Stimulated activated CD8-positive, alpha-beta memory T cell treated with anti-CD3 and anti-CD28 coated beads, Interleukin-4, amount 100 ng/mL, for 24 hours (primary cell): ENCODE measurements around the gene GRPEL1.

Source experiments
- DNase-seq: peaks from one replicate; pipeline ENCODE4 v3.0.0-alpha.2; 2020; ENCODE audit warnings: low read depth

The GRPEL1 gene

GRCh38 chr4:7063362-7063761, 4.5 kb downstream of the GRPEL1 start:
- DNase-seq, result no peak

DNA sequence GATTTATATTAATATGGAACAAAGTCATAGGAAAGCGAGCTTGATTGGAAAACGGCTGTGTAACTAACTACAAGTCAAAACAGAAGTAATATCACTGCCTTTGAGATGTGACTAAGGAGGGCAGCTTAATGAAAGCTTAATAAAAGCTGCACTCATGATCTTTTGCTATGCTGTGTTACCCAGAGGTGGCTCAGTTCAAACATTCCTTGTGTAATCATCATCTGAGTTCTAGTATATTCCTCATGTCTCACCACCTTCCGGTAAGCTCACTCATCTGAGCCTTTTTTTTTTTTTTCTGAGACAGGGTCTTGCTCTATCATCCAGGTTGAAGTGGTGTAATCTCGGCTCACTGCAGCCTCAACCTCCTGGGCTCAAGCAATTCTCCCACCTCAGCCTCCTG, 5.0 kb downstream of the GRPEL1 start:
- no peak for DNase-seq

DNA sequence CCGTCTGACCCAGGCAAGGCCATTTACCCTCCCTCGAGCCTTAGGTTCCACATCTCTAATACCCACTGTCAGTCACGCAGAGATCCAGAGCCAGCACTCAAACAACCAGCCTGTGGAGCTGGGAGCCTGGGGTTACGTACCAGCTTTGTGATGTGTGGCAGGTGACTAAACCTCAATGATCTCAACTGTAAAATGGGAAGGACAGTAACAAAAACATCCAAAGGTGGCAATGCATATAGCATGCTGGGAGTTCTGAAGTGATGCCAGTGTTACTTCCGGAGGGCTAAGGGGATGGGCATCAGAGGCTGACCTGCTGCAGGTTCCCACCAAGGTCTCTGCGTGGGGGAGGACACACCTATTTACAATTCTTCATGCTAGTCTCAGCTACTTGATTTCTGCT, 6.0 kb downstream of the GRPEL1 start:
- no peak for DNase-seq

GRCh38 chr4:7060346-7061150, 7.3 kb downstream of the GRPEL1 start:
- no peak for DNase-seq

GRCh38 chr4:7059662-7060061, 8.2 kb downstream of the GRPEL1 start:
- DNase-seq, result no peak

DNA sequence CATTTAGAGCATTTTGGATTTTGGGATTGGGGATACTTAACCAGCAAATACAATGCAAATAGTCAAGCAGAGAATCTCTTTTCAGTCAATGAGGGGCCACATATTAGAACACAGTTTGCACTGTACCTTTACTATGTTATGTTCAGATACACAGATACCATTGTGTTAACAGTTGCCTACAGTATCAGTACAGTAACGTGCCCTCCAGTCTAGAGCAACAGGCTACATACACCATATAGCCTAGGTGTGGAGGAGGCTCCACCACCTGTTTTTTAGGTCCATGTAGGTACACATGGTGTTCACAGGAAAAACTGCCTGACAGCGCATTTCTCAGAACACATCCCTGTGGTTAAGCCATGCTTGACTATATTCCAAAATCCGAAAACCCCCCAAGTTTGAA, 9.1 kb downstream of the GRPEL1 start:
- no peak for DNase-seq

DNA sequence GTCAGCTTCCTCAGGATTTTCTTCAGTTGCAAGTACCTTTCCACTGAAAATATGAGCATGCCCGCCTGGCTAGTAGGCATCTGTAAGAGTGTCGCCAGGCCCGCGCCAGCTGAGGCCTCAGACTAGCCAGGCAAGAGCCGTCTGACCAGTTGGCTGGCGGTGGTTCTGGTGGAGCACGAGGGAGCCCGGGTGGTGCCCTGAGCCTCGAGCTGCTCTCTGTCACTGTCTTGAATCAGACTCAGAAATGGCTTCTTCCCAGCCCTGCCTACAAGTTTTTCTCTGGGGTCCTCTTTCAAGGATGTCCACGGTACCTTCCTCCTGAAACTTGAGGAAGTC, 11.9 kb downstream of the GRPEL1 start:
- DNase-seq, result no peak

DNA sequence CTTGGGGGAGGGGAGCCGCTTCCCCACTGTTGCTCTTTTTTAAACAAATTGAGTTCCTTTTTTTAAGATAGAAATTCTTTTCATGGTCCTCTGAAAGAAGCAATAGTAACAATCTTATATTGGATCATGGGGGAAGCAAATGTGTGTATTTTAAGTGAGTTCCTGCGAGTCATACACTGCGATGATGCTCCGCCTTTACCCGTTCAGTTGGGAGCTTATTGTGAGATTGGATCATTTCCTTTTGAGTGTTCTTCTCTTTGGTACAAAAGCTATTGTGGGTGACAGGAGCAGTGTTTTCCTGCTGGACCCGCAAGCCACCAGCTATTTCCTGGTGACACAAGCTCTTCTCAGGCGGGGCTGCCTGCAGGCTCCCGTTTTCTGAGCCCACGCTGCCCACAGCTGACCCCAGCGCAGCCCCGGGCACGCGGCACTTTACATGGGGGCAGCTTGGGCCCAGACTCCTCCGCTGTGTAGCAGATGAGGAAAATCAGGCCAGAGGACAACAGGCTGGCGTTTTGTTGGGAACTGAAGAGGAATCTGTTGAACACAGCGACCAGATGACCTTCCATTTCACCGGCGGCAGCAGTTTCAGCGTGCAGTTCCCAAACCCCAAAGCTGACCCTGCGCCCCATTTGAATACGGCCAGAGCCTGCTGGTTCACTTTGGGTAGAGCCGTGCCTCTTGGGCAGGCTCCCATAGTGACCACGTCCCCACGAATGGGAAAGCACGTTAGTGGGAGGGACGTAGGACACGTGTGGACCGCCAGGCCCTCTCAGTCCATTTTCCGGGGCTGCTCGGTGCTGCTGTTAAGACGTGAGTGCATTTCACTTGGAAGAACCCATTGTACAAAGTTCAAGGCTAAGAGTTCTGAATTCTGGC, 12.5 kb downstream of the GRPEL1 start:
- no peak for DNase-seq

DNA sequence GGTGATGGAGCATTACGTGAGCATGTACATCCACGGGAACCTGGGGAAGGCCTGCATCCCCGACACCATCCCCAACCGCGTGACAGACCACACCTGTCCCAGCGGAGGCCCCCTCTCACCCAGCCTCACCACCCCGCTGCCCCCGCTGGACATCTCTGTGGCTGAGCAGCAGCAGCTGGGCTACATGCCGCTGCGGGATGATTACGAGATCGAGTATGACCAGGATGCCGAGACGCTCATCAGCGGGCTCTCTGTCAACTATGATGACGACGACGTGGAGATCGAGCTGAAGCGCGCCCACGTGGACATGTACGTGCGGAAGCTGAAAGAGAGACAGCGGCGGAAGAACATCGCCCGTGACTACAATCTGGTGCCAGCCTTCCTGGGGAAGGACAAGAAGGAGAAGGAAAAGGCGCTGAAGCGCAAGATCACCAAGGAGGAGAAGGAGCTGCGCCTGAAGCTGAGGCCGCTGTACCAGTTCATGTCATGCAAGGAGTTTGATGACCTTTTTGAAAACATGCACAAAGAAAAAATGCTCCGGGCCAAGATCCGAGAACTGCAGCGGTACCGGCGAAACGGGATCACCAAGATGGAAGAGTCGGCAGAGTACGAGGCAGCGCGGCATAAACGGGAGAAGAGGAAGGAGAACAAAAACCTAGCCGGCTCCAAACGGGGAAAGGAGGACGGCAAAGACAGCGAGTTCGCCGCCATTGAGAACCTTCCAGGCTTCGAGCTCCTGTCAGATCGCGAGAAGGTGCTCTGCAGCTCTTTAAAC, 13.6 kb downstream of the GRPEL1 start:
- DNase-seq, result no peak

GRCh38 chr4:7052923-7053715, 14.7 kb downstream of the GRPEL1 start:
- DNase-seq, result no peak

- DNase-seq, result no peak
These were observed 15.6 kb downstream of the GRPEL1 start for GRCh38 chr4:7052313-7052712.

- no peak for DNase-seq
These were observed 16.0 kb downstream of the GRPEL1 start for GRCh38 chr4:7051905-7052304.

DNA sequence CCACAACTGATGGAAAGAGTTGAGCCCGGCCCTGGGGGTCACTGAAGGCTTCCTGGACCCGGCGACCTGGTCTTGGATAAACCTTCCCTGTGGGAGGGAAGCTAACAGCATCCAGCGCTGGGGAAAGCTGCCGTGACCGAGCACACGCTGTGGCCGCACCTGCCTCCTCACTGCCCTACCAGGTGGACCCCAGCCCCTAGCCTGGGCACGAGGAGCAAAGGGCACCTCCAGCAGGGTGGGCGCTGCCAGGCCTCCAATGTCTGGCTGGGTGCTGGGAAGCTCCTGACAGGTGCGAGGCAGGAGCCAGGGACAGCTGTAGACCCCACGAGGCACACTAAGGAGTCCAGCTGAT, 16.7 kb downstream of the GRPEL1 start:
- DNase-seq, result no peak

DNA sequence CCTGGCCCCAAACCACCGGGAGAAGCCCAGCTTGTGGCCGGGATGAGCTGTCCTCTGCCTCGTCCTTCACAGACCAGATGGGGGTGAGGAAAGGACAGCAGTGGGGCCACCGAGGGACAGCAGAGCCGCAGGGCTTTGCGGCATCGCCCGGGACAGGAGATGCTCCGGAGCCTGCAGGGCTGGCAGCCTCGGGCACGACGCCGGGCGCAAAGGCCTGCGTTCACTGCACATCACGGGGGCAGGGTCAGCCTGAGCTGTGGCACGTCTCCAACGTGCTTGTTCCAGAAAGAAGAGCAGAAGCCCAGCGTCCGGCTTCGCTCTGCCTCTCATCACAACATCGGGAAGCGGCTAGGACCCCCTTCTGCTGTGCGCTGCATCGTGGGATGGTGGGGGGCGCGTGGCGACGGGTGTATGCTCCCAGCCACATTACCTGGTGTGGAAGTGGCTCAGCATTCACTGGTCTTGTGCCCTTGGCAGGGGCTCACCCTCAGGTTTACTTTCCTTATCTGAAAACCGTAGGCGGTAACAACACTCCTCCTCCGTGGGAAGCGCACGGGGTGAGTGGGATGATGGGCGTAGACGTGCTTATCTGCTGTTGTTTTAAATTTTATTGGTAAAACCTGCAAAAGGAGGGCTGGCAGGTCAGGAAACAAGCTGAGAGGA, 17.3 kb downstream of the GRPEL1 start:
- no peak for DNase-seq

GRCh38 chr4:7049739-7050138, 18.1 kb downstream of the GRPEL1 start:
- DNase-seq, result no peak

- no peak for DNase-seq
These were observed 18.6 kb downstream of the GRPEL1 start for GRCh38 chr4:7049295-7049694.

DNA sequence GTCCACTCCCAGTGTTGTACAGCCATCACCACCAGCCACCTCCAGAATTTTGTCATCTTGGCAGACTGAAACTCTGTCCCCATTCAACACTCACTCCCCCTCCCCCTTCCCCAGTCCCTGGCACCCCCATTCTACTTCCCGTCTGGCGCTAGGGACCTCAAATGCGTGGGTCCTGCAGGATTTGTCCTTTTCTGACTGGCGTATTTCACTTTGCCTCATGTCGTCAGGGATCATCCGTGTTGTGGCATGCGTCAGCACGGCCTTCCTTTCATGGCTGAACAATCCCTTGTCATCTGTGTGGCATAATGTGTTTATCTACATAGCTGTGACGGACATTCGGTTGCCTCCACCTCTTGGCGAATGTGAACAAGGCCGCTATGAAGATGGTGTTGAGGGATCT, 19.2 kb downstream of the GRPEL1 start:
- no peak for DNase-seq

DNA sequence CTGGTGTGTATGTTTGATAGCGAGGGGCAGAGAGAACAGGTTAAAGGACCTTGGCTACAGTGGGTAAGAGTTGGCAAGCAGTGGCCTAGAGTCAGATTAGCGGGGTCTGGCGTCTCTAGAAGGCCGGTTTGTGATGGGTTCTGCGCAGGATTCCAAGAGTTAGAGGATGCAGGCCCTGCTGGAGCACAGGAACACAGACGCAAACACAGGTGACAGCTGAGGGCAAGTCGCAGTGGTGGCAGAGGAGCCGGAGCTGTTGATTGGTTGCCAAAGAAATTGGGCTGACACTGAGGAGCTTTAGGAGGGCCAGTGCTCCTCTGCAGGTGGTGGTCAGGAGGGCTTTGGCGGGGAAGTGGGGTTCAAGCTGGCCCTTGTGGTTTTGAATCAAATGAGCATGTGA, 20.9 kb downstream of the GRPEL1 start:
- no peak for DNase-seq

- DNase-seq, result no peak
These were observed 21.6 kb downstream of the GRPEL1 start for GRCh38 chr4:7045961-7046921.

DNA sequence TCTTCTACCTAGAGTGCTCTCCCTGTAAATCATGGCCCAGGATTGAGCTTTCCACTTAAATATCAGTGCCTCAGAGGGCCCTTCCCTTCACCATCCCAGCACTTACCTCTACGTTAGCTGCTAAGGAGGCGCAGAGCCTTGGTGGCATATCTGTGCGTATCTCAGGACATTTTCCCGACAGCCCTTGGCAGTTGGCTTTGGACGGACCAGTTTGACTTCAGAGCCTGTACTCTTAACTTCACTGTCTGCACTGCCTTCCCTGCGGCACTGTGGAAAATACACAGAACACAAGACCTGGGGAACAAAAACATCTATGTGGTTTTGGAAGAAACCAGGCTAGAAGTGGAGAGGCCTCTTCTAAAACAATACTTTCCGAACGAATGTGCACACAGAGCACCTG, 22.3 kb downstream of the GRPEL1 start:
- no peak for DNase-seq
